Activated T-helper 17 cell treated with anti-CD3 and anti-CD28 coated beads, Interleukin-2, amount 50 U/mL, for 72 hours (primary cell): ENCODE results near the gene PCDH8. TPM values are rescaled to one million over a fixed set of nuclear protein-coding genes. Genes with fewer than 3 reads are reported as not detected.
A peak's percentile ranks its signal among the peaks of the same experiment; 100 is the strongest.
"Not testable (repeated sequence)": the region's sequence is repeated elsewhere in the genome, so short reads cannot be mapped to it uniquely, and the experiment has no call there.

Source experiments
- ATAC-seq: fragments of 150-1000 bp; cut with Tn5 transposase; replicated peaks from 2 replicates; pipeline ENCODE4 v1.10.0; 2021; ENCODE audit warnings: mild to moderate bottlenecking, moderate library complexity
- H3K27ac Mint-ChIP-seq: one replicate; pipeline ENCODE4 v1.8.0; 2022; ENCODE audit warnings: mixed read lengths
- H3K27me3 Mint-ChIP-seq: one replicate; pipeline ENCODE4 v1.8.0; 2022; ENCODE audit warnings: mixed read lengths
- H3K36me3 Mint-ChIP-seq: one replicate; pipeline ENCODE4 v1.8.0; 2022; ENCODE audit warnings: low read depth, mild to moderate bottlenecking, mixed read lengths
- H3K4me1 Mint-ChIP-seq: one replicate; pipeline ENCODE4 v1.8.0; 2022; ENCODE audit warnings: mixed read lengths
- H3K4me3 Mint-ChIP-seq: one replicate; pipeline ENCODE4 v1.8.0; 2022; ENCODE audit warnings: mild to moderate bottlenecking, mixed read lengths
- H3K9me3 Mint-ChIP-seq: one replicate; pipeline ENCODE4 v1.8.0; 2022; ENCODE audit warnings: mixed read lengths
- total RNA-seq, 2 donors: library from RNA; stranded (reverse); gene quantifications; one replicate each; pipeline ENCODE4 v1.2.3, GENCODE V29; 2022

The PCDH8 gene
- total RNA-seq, 2 donors from 2014 or later, result not detected

DNA sequence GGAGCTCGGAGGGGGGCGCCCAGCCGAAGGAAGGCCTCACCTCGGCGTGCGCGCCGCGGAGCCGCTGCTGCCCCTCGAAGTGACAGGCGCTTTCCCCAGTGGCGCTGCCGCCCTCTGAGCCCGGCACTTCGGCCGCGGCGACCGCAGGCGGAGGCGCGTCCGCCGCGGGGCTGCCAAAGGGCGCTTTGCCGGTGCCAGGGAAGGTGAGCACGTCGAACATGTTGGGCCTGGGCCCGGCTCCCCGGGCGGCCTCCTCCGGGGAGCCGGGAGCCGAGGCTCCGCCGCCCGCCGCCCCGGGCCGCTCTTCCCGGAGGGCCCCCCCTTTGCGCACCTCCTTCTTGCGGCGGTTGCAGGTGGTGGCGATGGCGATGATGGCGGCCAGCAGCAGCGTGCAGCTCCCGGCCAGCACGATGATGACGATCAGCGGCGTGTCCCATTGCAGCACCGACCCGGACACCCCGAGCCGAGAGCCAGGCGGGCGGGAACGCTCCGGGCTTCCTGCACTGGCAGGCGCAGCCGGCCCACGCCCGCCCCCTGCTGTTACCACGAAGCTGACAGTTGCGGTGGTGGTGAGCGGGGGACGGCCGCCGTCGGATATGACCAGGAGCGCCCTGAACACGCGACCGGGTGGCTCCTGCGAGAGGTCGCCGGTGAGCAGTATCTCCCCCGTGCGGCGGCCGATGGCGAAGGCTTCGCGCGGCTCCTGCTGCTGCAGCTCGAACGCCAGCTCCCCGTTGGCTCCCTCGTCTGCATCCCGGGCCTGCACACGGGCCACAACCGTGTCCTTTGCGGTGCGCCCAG lies 2.5 kb downstream of the PCDH8 start:
- Mint-ChIP-seq H3K27ac (no peak overlapping the region), H3K4me3 (no peak overlapping the region), H3K27me3 (peaks cover 52% of the 10 kb centered on the region), H3K36me3 (peaks cover 24% of the 10 kb centered on the region), H3K4me1 (peaks cover 4% of the 10 kb centered on the region), H3K9me3 (peaks cover 5% of the 10 kb centered on the region)
- peak; percentile 31 for ATAC-seq

DNA sequence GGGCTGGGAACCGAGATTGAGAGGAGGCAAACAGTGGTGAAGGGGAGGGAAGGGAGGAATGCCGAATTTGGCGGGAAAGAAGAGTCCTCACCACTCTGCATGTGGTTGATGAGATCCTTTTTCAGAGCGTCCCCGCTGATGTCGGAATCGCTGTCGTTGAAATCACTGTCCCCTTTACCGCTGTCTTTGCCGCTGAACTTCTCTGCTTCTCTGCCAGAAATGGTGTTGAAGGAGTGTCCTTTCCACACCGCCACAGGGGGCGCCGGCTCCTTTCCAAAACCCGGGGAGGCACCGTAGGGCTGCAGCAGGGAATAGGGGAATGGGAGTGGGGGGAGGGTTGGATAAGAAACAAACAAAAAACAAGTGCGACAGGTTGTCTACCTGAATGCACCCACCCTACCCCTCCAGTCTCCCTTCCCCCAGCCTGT lies 3.1 kb downstream of the PCDH8 start:
- H3K27me3 Mint-ChIP-seq, result peaks cover 52% of the 10 kb centered on the region
- peaks cover 4% of the 10 kb centered on the region for H3K4me1 Mint-ChIP-seq
- no peak overlapping the region for H3K27ac Mint-ChIP-seq
- peaks cover 21% of the 10 kb centered on the region for H3K36me3 Mint-ChIP-seq
- H3K4me3 Mint-ChIP-seq, result peak overlapping the region; percentile 17
- ATAC-seq, result no peak
- H3K9me3 Mint-ChIP-seq, result peaks cover 5% of the 10 kb centered on the region

DNA sequence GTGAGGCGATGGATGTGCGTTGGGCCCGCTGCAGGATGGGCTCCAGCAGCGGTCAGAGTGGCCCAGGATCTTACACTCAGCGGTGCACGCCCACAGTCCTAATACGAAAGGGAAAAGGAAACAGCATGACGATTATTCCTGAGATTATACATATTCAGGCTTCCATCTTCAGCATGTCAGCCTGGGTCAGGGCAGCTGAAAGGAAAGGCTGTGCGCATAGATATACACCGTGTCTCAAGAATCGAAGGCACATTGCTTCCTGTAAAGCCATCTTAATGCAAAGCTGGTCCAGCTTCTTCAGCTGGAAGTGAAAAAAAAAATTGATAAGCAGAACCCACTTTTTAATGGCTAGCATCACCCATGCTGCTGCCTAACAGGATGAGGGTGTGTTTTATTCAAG lies 3.6 kb downstream of the PCDH8 start:
- peaks cover 16% of the 10 kb centered on the region for H3K36me3 Mint-ChIP-seq
- peak overlapping the region; percentile 17 for H3K4me3 Mint-ChIP-seq
- peaks cover 4% of the 10 kb centered on the region for H3K4me1 Mint-ChIP-seq
- H3K9me3 Mint-ChIP-seq, result peaks cover 3% of the 10 kb centered on the region
- peaks cover 52% of the 10 kb centered on the region for H3K27me3 Mint-ChIP-seq
- ATAC-seq, result no peak
- no peak overlapping the region for H3K27ac Mint-ChIP-seq

- H3K27me3 Mint-ChIP-seq, result peaks cover 54% of the 10 kb centered on the region
Measured at GRCh38 chr13:52842441-52842840, 6.0 kb downstream of the PCDH8 start.

GRCh38 chr13:52840066-52840465 lies 8.4 kb downstream of the PCDH8 start:
- ATAC-seq, result no peak
- Mint-ChIP-seq H3K9me3 (no peaks in the 10 kb centered on the region), H3K4me3 (no peak overlapping the region), H3K27me3 (peaks cover 53% of the 10 kb centered on the region), H3K4me1 (no peaks in the 10 kb centered on the region), H3K27ac (no peak overlapping the region), H3K36me3 (peaks cover 3% of the 10 kb centered on the region)

More at GRCh38 chr13:52842441-52842840, 6.0 kb downstream of the PCDH8 start:
- H3K36me3 Mint-ChIP-seq, result peaks cover 5% of the 10 kb centered on the region
- no peaks in the 10 kb centered on the region for H3K9me3 Mint-ChIP-seq
- H3K4me3 Mint-ChIP-seq, result no peak overlapping the region
- no peak overlapping the region for H3K27ac Mint-ChIP-seq
- ATAC-seq, result no peak
- H3K4me1 Mint-ChIP-seq, result no peaks in the 10 kb centered on the region

GRCh38 chr13:52838433-52839107 lies 9.9 kb downstream of the PCDH8 start:
- H3K4me1 Mint-ChIP-seq, result no peaks in the 10 kb centered on the region
- no peaks in the 10 kb centered on the region for H3K9me3 Mint-ChIP-seq

DNA sequence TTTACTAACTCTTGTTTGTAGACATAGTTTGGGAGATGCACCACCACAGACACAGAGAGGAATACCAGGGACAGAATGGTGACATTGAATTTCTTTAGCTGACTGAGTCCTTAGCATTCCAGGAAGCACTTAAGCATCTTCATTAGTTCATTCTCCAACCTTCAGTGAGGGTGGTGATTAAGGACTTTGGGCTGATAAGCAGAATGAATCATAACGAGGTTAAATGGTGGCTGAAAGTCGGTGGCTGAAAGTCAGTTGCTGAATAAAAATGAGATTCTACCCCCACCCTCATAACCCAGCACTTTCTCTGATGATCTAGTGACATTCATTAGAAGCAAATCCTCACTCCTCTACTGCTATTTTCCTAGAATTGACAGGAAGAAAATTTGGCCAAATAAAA lies 10.6 kb downstream of the PCDH8 start:
- no peaks in the 10 kb centered on the region for H3K4me1 Mint-ChIP-seq
- H3K9me3 Mint-ChIP-seq, result no peaks in the 10 kb centered on the region
- H3K4me3 Mint-ChIP-seq, result no peak overlapping the region
- peak; percentile 45 for ATAC-seq
- H3K27ac Mint-ChIP-seq, result no peak overlapping the region
- peaks cover 47% of the 10 kb centered on the region for H3K27me3 Mint-ChIP-seq
- H3K36me3 Mint-ChIP-seq, result no peaks in the 10 kb centered on the region

More at GRCh38 chr13:52838433-52839107, 9.9 kb downstream of the PCDH8 start:
- no peak overlapping the region for H3K27ac Mint-ChIP-seq
- no peaks in the 10 kb centered on the region for H3K36me3 Mint-ChIP-seq
- no peak overlapping the region for H3K4me3 Mint-ChIP-seq
- ATAC-seq, result no peak
- peaks cover 53% of the 10 kb centered on the region for H3K27me3 Mint-ChIP-seq

- H3K4me3 Mint-ChIP-seq, result no peak overlapping the region
- ATAC-seq, result no peak
- no peaks in the 10 kb centered on the region for H3K4me1 Mint-ChIP-seq
- H3K36me3 Mint-ChIP-seq, result no peaks in the 10 kb centered on the region
- H3K27ac Mint-ChIP-seq, result no peak overlapping the region
- H3K27me3 Mint-ChIP-seq, result peaks cover 41% of the 10 kb centered on the region
- no peaks in the 10 kb centered on the region for H3K9me3 Mint-ChIP-seq
Measured at GRCh38 chr13:52835071-52835839, 13.2 kb downstream of the PCDH8 start.

DNA sequence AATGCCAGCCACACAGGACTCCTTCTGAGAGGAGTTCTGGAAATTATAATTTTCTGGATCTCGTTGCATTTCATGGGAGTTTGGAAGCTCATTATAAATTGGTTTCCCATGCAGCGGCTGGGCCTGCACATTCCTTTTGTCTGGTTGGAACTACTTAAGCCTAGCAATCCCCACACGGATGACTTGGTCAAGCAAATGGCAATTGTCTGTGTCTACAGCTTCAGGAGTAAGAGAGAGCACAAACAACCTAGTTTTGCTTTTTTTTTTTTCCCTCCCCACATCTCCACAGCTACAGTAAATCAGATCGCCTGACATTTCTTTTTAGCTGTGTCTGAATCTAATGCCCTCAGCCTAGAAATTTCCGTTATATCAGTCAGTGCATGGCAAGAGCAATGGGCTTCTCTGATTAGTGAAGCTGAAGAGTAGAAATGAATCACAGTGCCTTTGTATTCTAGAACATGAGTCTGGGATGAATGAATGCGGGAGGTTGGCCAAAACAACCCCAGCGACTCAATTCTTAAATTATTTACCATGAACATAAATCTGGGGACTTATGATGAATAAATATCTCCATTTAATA lies 15.1 kb downstream of the PCDH8 start:
- H3K36me3 Mint-ChIP-seq, result no peaks in the 10 kb centered on the region
- peaks cover 29% of the 10 kb centered on the region for H3K27me3 Mint-ChIP-seq
- H3K27ac Mint-ChIP-seq, result no peak overlapping the region
- no peak overlapping the region for H3K4me3 Mint-ChIP-seq
- H3K4me1 Mint-ChIP-seq, result no peaks in the 10 kb centered on the region
- no peak for ATAC-seq
- H3K9me3 Mint-ChIP-seq, result no peaks in the 10 kb centered on the region

GRCh38 chr13:52832313-52832712 lies 16.1 kb downstream of the PCDH8 start:
- Mint-ChIP-seq H3K4me3 (no peak overlapping the region), H3K4me1 (no peaks in the 10 kb centered on the region), H3K27me3 (peaks cover 26% of the 10 kb centered on the region), H3K9me3 (no peaks in the 10 kb centered on the region), H3K27ac (no peak overlapping the region), H3K36me3 (no peaks in the 10 kb centered on the region)
- ATAC-seq, result no peak

- no peak overlapping the region for H3K4me3 Mint-ChIP-seq
- ATAC-seq, result no peak
- no peaks in the 10 kb centered on the region for H3K36me3 Mint-ChIP-seq
- no peaks in the 10 kb centered on the region for H3K4me1 Mint-ChIP-seq
- H3K9me3 Mint-ChIP-seq, result no peaks in the 10 kb centered on the region
- H3K27me3 Mint-ChIP-seq, result peaks cover 26% of the 10 kb centered on the region
- H3K27ac Mint-ChIP-seq, result no peak overlapping the region
Measured at GRCh38 chr13:52830946-52831345, 17.5 kb downstream of the PCDH8 start.

- Mint-ChIP-seq H3K36me3 (no peaks in the 10 kb centered on the region), H3K9me3 (no peaks in the 10 kb centered on the region)
- ATAC-seq, result no peak
Measured at GRCh38 chr13:52827839-52828238, 20.6 kb downstream of the PCDH8 start.

DNA sequence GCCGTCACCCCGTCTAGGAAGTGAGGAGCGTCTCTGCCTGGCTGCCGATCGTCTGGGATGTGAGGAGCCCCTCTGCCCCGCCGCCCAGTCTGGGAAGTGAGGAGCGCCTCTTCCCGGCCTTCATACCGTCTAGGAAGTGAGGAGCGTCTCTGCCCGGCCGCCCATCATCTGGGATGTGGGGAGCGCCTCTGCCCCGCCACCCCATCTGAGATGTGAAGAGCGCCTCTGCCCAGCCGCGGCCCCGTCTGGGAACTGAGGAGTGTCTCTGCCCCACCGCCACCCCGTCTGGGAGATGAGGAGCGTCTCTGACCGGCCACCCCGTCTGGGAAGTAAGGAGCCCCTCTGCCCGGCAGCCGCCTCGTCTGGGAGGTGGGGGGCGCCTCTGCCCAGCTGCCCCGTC lies 30.6 kb downstream of the PCDH8 start:
- peaks cover 13% of the 10 kb centered on the region for H3K27me3 Mint-ChIP-seq
- H3K9me3 Mint-ChIP-seq, ATAC-seq, H3K36me3 Mint-ChIP-seq, H3K4me1 Mint-ChIP-seq, H3K4me3 Mint-ChIP-seq, H3K27ac Mint-ChIP-seq: not testable (repeated sequence)

More at GRCh38 chr13:52827839-52828238, 20.6 kb downstream of the PCDH8 start:
- H3K27ac Mint-ChIP-seq, result no peak overlapping the region
- peaks cover 23% of the 10 kb centered on the region for H3K27me3 Mint-ChIP-seq
- no peak overlapping the region for H3K4me3 Mint-ChIP-seq
- H3K4me1 Mint-ChIP-seq, result no peaks in the 10 kb centered on the region

DNA sequence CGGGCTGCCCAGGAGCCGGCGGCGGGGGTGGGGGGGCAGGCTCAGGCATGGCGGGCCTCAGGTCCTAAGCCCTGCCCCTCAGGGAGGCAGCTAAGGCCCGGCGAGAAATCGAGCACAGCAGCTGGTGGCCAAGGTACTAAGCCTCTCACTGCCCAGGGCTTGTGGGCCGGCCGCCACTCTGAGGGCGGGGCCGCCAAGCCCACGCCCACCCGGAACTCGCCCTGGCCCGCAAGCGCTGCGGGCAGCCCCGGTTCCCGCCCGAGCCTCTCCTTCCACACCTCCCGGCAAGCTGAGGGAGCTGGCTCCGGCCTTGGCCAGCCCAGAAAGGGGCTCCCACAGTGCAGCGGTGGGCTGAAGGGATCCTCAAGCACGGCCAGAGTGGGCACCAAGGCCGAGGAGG lies 33.1 kb downstream of the PCDH8 start:
- no peak overlapping the region for H3K27ac Mint-ChIP-seq
- H3K9me3 Mint-ChIP-seq, result no peaks in the 10 kb centered on the region
- peaks cover 14% of the 10 kb centered on the region for H3K27me3 Mint-ChIP-seq
- ATAC-seq, result no peak
- no peak overlapping the region for H3K4me3 Mint-ChIP-seq
- no peaks in the 10 kb centered on the region for H3K4me1 Mint-ChIP-seq
- no peaks in the 10 kb centered on the region for H3K36me3 Mint-ChIP-seq
